Inflammatory macrophage treated with lipopolysaccharide for 4 hours (primary cell): ENCODE results near the gene DOK6.

Experiments
- DNase-seq: peaks from one replicate; pipeline ENCODE4 v3.0.0-alpha.2; 2020

Gene DOK6

GRCh38 chr18:69444221-69444620 lies 43.5 kb downstream of the DOK6 start:
- no peak for DNase-seq

DNA sequence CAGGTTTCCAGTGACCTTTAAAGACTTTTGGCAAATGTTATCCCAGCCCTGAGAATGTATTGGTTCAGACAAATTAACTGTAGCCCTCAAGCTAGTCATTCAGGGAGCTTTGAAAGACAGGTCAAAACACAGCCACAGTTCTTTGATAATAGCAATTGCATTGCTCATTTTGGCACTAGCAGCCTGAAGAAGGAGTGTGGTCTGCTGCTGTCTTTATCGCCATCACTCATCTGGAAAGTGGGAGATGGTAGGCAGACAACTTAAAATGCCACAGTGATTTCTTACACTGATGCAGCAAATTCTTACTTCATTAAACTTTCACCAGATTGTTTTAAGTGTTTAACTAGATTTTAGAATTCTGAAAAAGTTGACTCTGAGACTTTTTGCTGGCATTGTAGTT lies 47.2 kb downstream of the DOK6 start:
- no peak for DNase-seq

DNA sequence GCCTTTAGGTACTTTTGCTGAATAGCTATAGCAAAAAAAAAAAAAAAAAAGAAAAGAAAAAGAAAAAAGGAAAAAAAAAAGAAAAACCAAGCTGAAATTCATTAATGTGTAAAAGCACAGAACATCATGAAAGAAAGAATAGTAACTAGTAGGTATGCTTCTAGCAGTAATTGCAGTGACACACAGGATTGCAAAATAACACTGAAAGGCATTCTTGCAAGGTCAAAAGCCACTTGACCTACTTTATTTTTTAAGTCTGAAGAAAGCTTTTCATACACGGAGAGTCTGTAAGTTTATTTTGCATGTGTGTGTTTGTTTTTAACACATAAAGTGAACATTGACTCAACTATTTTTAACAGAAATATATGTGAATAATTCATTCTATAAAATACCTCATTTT lies 54.4 kb downstream of the DOK6 start:
- no peak for DNase-seq

GRCh38 chr18:69469444-69469919 lies 68.8 kb downstream of the DOK6 start:
- DNase-seq, result peak; percentile 2

DNA sequence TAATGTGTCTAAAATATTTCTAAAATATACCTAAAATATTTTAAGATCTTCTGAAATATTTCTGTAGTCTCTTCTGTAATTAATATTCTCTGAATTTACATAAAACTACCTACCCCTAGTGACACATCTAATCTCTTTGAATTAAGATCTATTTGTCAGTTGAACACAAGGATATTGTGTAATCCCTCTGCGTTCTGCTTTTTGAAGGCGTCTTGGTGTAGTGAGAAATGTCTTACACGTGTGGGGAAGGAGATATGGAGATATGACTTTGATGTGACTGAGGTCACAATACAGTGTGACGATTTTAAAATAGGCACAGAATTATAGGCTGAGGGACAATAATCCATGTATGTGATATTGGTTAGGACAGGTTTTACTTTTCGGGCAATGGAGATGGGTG lies 79.8 kb downstream of the DOK6 start:
- no peak for DNase-seq

DNA sequence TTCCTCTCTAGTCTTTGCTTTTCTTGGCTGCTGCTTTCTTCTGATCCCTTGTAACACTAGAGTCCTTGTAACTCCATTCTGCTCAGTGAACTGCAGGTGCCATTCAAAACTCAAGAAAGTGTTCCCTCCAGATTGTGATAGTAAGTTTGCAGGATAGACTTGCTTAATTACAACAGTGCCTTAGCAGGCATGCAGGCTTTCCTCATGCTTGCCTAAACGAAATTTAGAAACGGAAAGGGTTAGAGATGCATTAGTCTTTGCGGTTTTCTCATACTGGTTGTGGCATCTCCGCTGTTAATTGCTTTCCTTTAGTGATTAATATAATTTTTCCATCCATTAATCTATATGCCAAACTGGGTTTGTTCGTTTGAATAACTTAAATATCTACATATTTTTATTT lies 82.9 kb downstream of the DOK6 start:
- DNase-seq, result no peak

- DNase-seq, result no peak
Observed at GRCh38 chr18:69484699-69485396, 84.2 kb downstream of the DOK6 start.

DNA sequence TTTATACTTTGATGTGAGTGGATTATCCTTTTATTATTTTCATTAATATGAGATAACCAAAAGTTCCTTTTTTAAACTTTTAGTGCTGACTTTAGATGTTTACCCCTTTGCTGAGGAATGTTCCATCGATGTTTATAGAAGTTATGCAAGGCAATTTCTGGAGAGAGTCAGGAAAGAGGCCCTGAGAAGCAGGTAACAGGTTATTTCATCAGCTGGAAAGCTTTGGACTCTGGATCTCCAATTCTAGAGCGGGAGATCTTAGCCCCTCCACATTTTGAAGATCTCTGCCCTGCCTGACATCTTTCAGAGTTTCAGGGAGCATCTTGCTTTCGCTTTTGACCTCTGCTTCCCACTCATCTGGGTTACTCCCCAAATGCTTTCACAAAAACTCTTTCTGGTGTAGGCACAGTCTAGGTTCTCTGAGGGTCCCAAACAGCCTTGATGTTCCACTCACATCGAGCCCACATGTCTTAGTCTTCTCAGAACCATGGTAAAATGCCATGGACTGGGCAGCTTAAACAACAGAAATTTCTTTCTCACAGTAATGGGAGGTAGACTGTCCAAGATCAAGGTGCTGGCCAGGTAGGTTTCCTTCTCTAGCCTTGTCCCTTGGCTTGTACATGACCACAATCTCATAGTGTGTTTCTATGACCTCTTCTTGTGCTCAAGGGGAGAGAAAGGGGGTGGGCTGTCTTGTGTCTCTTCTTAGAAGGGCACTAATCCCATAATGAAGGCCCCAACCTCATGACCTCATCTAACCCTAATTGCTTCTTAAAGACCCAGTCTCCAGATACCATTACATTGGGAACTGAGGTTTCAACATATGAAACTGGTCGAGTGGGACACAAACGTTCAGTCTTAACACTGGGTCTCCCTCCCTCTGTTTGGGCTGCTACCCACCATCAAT lies 87.1 kb downstream of the DOK6 start:
- DNase-seq, result no peak

DNA sequence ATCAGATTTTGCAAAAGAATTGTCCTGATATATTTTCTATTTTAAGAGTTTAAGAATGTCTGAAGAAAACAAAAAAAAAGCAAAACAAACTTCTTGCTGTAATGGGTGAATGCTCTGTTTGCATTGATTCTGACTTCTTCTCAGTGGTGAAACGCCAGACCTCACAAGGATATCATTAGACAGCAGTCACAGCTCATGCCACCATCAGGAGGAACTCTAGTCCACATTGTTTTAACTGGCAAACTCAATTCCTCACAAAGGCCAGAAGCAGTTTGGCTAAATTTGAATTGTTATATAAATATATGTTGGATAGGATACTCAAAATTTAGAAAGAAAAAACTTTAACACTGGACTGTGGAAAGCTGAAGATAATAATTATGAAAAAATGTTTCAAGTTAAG lies 89.4 kb downstream of the DOK6 start:
- DNase-seq, result no peak

- no peak for DNase-seq
Observed at GRCh38 chr18:69490813-69491212, 90.1 kb downstream of the DOK6 start.

GRCh38 chr18:69491576-69491975 lies 90.9 kb downstream of the DOK6 start:
- DNase-seq, result no peak

GRCh38 chr18:69492861-69493260 lies 92.2 kb downstream of the DOK6 start:
- DNase-seq, result no peak

GRCh38 chr18:69494841-69495240 lies 94.2 kb downstream of the DOK6 start:
- no peak for DNase-seq

DNA sequence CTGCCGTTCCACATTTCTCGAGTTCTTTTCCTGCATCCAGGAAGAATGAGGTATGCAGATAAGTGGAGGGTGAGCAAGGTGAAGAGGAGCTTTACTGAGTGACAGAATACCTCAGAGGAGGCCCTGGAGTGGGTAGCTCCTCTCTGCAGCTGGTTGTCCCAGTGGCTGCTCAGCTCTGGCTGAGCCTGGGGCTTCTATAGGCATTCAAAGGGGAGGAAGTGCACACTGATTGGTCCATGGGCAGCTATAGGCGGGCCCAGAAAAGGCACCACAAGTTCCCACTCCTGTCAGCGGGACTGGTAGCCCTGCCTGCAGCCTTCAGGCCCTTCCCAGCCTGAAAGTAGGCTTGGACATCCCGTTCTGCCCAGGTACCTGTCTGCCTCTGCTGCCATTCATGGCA lies 94.7 kb downstream of the DOK6 start:
- no peak for DNase-seq

- no peak for DNase-seq
Observed at GRCh38 chr18:69495841-69496533, 95.3 kb downstream of the DOK6 start.

DNA sequence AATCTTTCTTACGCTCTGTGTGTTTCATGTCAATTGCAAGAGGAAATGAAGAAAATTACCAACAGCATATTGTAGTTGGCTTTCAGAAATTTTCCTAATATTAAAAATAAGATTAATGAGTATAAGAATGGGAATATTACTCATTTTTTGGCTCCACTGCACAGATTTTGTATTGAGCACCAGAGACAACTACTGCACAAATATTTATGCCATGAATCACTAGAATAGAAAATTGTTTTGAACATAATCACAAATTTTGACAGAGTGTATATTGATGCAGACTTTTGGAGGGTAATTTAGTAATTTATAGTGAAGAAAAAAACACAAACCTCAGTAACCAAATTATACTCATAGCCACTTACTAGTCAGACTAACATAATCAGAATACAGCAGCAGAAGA lies 118.3 kb downstream of the DOK6 start:
- no peak for DNase-seq

- DNase-seq, result no peak
Observed at GRCh38 chr18:69523582-69523981, 122.9 kb downstream of the DOK6 start.

DNA sequence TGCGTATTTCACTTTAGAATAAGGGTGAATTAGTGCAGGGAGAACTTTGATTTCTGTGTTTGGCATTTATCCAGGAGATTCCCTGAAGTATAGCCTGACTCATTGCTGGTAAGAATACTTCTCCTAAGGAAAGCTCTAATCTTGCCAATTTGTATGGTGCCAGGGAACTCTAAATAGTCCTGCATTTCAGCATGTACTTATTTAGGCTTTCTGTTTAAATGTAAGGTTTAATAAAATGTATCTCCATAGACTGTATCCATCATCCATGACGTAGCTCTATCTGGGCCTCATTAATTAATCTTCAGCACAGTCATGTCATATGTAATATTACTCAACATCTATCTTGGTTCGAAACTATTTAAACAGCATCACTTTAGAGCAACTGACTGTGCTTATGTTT lies 127.7 kb downstream of the DOK6 start:
- no peak for DNase-seq

DNA sequence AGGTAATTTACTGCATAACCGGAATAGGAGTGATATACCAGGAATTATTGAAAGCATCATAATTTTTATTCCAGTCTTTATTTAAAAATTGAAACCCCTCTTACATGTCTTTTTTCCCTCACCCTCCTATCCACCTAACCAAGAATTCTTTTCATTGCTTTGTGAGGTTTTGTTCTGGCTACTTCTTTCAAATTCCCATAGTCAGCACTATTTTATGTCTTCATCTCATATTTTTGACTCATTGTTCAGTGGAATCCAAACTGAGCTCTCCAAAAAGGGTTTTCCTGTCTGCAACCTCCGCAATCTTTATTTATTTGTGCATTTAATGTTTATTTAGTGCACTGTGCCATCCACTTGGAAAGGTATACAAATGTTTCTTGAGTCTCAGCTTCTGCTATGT lies 128.5 kb downstream of the DOK6 start:
- DNase-seq, result no peak

GRCh38 chr18:69531973-69532372 lies 131.3 kb downstream of the DOK6 start:
- DNase-seq, result no peak

GRCh38 chr18:69537183-69537582 lies 136.5 kb downstream of the DOK6 start:
- DNase-seq, result no peak

DNA sequence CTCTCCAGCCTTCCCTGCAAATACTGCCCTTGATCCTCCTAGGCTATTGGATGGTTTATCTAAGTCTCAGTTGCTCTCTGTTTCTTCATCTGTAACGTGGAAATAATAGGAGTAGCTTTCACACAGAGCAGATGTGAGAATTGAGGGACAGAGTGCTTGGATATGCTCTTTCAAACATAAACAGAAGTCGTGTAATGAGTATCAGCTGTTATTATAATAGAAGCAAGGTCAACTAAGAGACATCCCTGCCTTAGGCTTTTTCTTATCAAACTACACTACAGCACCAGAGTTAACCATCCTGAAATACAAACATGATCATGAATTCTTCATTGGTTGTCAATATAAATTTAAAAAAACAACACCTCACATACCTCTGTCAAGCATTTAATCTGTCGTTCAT lies 138.2 kb downstream of the DOK6 start:
- no peak for DNase-seq

DNA sequence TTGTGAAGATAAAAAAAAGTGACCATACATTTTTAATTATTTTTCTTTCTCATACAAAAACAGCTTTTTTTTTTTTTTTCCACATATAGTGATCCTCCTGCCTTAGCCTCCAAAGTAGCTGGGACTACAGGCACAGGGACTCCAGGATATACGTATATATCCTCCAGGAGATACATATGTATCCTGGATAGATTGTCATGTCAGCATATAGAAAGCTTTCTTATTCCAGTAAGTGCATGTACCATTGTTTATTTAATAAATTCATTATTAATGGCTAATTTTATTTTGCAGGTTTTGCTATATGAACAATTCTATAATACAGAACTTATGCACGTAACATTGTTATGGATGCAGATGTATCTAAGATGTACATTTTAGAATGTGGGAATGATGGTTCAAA lies 138.7 kb downstream of the DOK6 start:
- DNase-seq, result no peak

- DNase-seq, result no peak
Observed at GRCh38 chr18:69556228-69556627, 155.5 kb downstream of the DOK6 start.
